ENCODE results near the gene RNF223. TPM values are rescaled to one million over a fixed set of nuclear protein-coding genes. Genes with fewer than 3 reads are reported as not detected.

RNF223 gene
- total RNA-seq, 1 experiment from 2014 or later, result 6.3 TPM

DNA sequence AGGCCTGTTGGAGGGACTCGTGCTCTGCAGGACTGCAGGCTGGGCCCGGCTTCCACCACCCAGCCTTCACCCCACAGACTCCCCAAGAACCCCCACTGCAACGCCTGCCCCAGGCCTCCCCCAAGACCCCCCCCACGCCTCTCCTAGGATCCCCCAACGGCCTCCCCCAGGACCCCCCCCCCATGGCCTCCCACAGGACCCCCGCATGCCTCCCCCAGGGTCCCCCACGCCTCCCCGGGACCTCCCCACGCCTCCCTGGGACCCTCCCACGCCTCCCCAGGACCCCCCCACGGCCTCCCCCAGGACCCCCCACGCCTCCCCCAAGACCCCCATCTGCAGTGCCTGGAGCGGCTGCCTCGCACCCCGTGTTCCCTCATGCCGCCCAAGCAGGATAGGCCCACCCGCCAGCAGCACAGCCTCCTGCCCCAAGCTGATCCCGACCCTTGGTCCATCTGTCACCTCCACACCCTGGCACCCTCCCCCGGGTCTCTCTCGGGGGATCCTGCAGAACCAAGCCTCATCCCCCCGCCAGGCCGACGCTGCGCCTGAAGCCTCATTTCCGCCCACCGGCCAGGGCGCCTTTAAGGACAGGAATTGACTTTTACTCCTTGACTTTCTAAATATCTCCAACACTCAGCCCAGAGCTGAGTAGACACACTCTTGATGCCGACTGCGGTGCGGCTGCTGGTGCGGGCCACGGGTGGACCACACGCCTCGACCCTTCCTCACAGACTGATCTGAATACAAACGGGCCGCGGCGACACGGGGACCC is 14.1 kb upstream of the RNF223 start:
- H3K9me2 ChIP-seq (ENCODE audit: insufficient read depth), result no peaks in the 10 kb centered on the region
- H3K36me3 ChIP-seq (ENCODE audit: control insufficient read depth in 1 of 2, insufficient read depth in 2 of 2, low read length in 2 of 2), result no peaks in the 10 kb centered on the region
- H3K27me3 ChIP-seq (ENCODE audit: insufficient read depth, low read length), result no peaks in the 10 kb centered on the region
- CTCF ChIA-PET, result no interaction called here
- RAD21 ChIA-PET (ENCODE audit: low non-redundant PET in 1 of 2, low total read pairs in 2 of 2, uncharacterized antibody in 2 of 2, unreplicated experiment in 2 of 2), result no interaction called here
- no peaks in the 10 kb centered on the region; a peak in 1 of 4 replicates for H3K4me1 ChIP-seq (ENCODE audit: control insufficient read depth in 1 of 2, insufficient read depth in 2 of 2, low read length in 2 of 2)
- no peaks in the 10 kb centered on the region for H3K79me2 ChIP-seq (ENCODE audit: insufficient read depth, low read length)
- BruUV-seq (replicated peaks), result no TSS peak
- ATAC-seq (no peak), DNase-seq (ENCODE audit: low read depth, low spot score) (no peak)
- H3K9ac ChIP-seq (ENCODE audit: low read length), result no peak overlapping the region
- H3K27ac ChIP-seq (ENCODE audit: low read depth, low read length), result no peak overlapping the region
- H3K4me3 ChIP-seq (replicated peaks in 1 of 2; ENCODE audit: low read depth in 1 of 2, low read length in 2 of 2), result no peak overlapping the region
- H2AFZ ChIP-seq (ENCODE audit: low read depth, low read length, poor library complexity, severe bottlenecking), result no peak overlapping the region
- H3K9me3 ChIP-seq (ENCODE audit: control insufficient read depth in 1 of 2, insufficient read depth in 1 of 2, low read depth in 1 of 2, low read length in 2 of 2), result no peaks in the 10 kb centered on the region
- H4K20me1 ChIP-seq (ENCODE audit: insufficient read depth), result no peaks in the 10 kb centered on the region
- intact Hi-C loops (cut with micrococcal nuclease), result no loop called here
- no peak overlapping the region for H3K4me2 ChIP-seq (ENCODE audit: low read length)
- POLR2A ChIA-PET, result interaction anchor here (0.5 kb wide), 1 partner anchor 66 kb away, joined by 3 read pairs; no protein-coding TSS in a partner anchor
- TF ChIP-seq SP1 (IDR thresholded peaks at IDR 0.05; ENCODE audit: low read depth) (no peak), FOSL1 (IDR thresholded peaks at IDR 0.05; ENCODE audit: low read depth) (no peak), CEBPB (IDR thresholded peaks at IDR 0.05; ENCODE audit: low read depth) (no peak), POLR2AphosphoS5 (IDR thresholded peaks at IDR 0.05; ENCODE audit: low read depth, low read length) (no peak), ATF3 (IDR thresholded peaks at IDR 0.05) (no peak), ZNF274 (IDR thresholded peaks at IDR 0.05; ENCODE audit: low read depth, low read length) (no peak), SRF (IDR thresholded peaks at IDR 0.05; ENCODE audit: low read depth) (no peak), POLR2A (IDR thresholded peaks at IDR 0.05; ENCODE audit: borderline replicate concordance, extremely low read depth, insufficient read depth, insufficient read length) (no peak), RAD21 (IDR thresholded peaks at IDR 0.05; ENCODE audit: low read depth) (no peak), JUND (IDR thresholded peaks at IDR 0.05) (no peak), EZH2 (IDR thresholded peaks at IDR 0.05) (no peak), ELF1 (IDR thresholded peaks at IDR 0.05; ENCODE audit: borderline replicate concordance, low read depth) (no peak)
- TF ChIP-seq, protein P1, sequence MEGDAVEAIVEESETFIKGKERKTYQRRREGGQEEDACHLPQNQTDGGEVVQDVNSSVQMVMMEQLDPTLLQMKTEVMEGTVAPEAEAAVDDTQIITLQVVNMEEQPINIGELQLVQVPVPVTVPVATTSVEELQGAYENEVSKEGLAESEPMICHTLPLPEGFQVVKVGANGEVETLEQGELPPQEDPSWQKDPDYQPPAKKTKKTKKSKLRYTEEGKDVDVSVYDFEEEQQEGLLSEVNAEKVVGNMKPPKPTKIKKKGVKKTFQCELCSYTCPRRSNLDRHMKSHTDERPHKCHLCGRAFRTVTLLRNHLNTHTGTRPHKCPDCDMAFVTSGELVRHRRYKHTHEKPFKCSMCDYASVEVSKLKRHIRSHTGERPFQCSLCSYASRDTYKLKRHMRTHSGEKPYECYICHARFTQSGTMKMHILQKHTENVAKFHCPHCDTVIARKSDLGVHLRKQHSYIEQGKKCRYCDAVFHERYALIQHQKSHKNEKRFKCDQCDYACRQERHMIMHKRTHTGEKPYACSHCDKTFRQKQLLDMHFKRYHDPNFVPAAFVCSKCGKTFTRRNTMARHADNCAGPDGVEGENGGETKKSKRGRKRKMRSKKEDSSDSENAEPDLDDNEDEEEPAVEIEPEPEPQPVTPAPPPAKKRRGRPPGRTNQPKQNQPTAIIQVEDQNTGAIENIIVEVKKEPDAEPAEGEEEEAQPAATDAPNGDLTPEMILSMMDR (IDR thresholded peaks at IDR 0.05 in 2 of 3, conservative IDR thresholded peaks at IDR 0.05 in 1 of 3; ENCODE audit: borderline replicate concordance in 1 of 3, insufficient read depth in 1 of 3, low read depth in 2 of 3, low read length in 2 of 3), result no peak
